Spleen (tissue), 11 donors: Measurements from ENCODE around the gene FXYD4. TPM values are rescaled to one million over a fixed set of nuclear protein-coding genes. Genes with fewer than 3 reads are reported as not detected.

Source experiments
- DNase-seq: peaks from one replicate; pipeline ENCODE4 v3.0.0-alpha.2; 2020
- H3K27ac ChIP-seq, 8 donors: fragments of 200-600 bp; sonication (generic) in 7 of 8; 1 replicate in 4 of 8; 2 replicates in 4 of 8; pipeline versions ENCODE4 v1.5.0 to v1.8.0; 2016 to 2021; ENCODE audit warnings: inconsistent platforms in 4 of 8, mild to moderate bottlenecking in 4 of 8, moderate library complexity in 1 of 8
- H3K27me3 ChIP-seq, 7 donors: fragments of 200-600 bp; sonication (generic) in 6 of 7; replicated peaks in 1 of 7; 1 replicate in 4 of 7; 2 replicates in 3 of 7; pipeline versions ENCODE4 v1.5.0 to v1.8.0; 2016 to 2021; ENCODE audit warnings: inconsistent platforms in 3 of 7, mild to moderate bottlenecking in 1 of 7
- H3K36me3 ChIP-seq, 6 donors: fragments of 200-600 bp; sonication (generic) in 5 of 6; 1 replicate in 4 of 6; 2 replicates in 2 of 6; pipeline versions ENCODE4 v1.5.0 to v1.8.0; 2016 to 2021; ENCODE audit warnings: inconsistent platforms in 2 of 6
- H3K4me1 ChIP-seq, 6 donors: fragments of 200-600 bp; sonication (generic) in 5 of 6; 1 replicate in 3 of 6; 2 replicates in 3 of 6; pipeline versions ENCODE4 v1.5.0 to v1.8.0; 2016 to 2021; ENCODE audit warnings: inconsistent platforms in 3 of 6
- H3K4me3 ChIP-seq, 8 donors: fragments of 200-600 bp; sonication (generic) in 7 of 8; 1 replicate in 4 of 8; 2 replicates in 4 of 8; pipeline versions ENCODE4 v1.5.0 to v1.8.0; 2016 to 2021; ENCODE audit warnings: inconsistent platforms in 4 of 8, mild to moderate bottlenecking in 4 of 8, moderate library complexity in 2 of 8
- H3K9me3 ChIP-seq, 8 donors: fragments of 200-600 bp; sonication (generic) in 7 of 8; 1 replicate in 4 of 8; 2 replicates in 4 of 8; pipeline versions ENCODE4 v1.5.0 to v1.8.0; 2016 to 2021; ENCODE audit warnings: inconsistent platforms in 4 of 8
- CTCF ChIP-seq, 11 experiments: fragments of 200-600 bp in 7 of 11; fragments of 450-650 bp in 4 of 11; sonication (generic) in 4 of 11; IDR thresholded peaks in 8 of 11; conservative IDR thresholded peaks in 3 of 11; 1 replicate in 7 of 11; 2 replicates in 4 of 11; pipeline versions ENCODE4 v1.4.0 to v1.8.0; 2016 to 2021; ENCODE audit warnings: antibody characterized with exemption in 11 of 11, inconsistent platforms in 4 of 11, mild to moderate bottlenecking in 1 of 11
- POLR2A ChIP-seq, 3 donors: fragments of 450-650 bp; IDR thresholded peaks; one replicate each; pipeline ENCODE4 v1.5.1; 2017; ENCODE audit warnings: antibody characterized with exemption in 3 of 3, mild to moderate bottlenecking in 1 of 3
- POLR2AphosphoS5 ChIP-seq, 3 donors: sonication (generic); formaldehyde crosslinking; IDR thresholded peaks; one replicate each; pipeline ENCODE4 v1.5.1; 2017; ENCODE audit warnings: antibody characterized with exemption in 3 of 3
- WGBS, 5 donors: extraction: QIAGEN DNeasy Blood & Tissue Kit in 3 of 5; methylation state at CpG; one replicate each; pipeline versions ENCODE4 v1.1.5 to v1.1.7; 2013 to 2018; 5-methylcytosine and 5-hydroxymethylcytosine counted together
- intact Hi-C: fragments of 100-400 bp; cut with DNase I; formaldehyde crosslinking; loops from one replicate; pipeline ENCODE4 v1.15.0; 2023; ENCODE audit warnings: low total_unique reads
- polyA plus RNA-seq, 3 donors: library from polyadenylated mRNA; stranded (reverse); fragments of 200-250 nt; gene quantifications; one replicate each; pipeline ENCODE4 v1.2.1, GENCODE V29; 2013
- total RNA-seq, 7 donors: library from RNA; depleted of rRNA in 3 of 7; stranded (reverse); fragments of >200 nt in 3 of 7; fragmentation: NEBNext Ultra II Directional in 4 of 7; extraction: Animal tissue kit (Norgen Biotek cat#: 25700) in 4 of 7; gene quantifications; one replicate each; pipeline versions ENCODE4 v1.1.0 to v1.2.1, GENCODE V29; 2016 to 2021
- donor health status: healthy with polysubstance abuse.
- donor health status: DM: no; HTN: no; CAD: no; lungs with moderate emphysema.
- donor health status: DM: no; HTN: no; CAD: no.
- donor health status: Bipolar disorder and iron deficiency.
- donor health status: healthy.
- donor health status: DM: no; HTN: no; CAD: no.
- donor health status: DM: yes; HTN: yes; CAD: no.

The FXYD4 gene
- total and polyA plus RNA-seq, 10 donors: 0.20 TPM; not detected in 9

- H3K27ac ChIP-seq: no peak overlapping the region
- no peaks in the 10 kb centered on the region for H3K36me3 ChIP-seq
- peak; percentile 24 for DNase-seq
- H3K27me3 ChIP-seq: no peaks in the 10 kb centered on the region
- no peaks in the 10 kb centered on the region for H3K9me3 ChIP-seq
- intact Hi-C loops: no loop called here
- peaks cover 0 to 20% (median 14%) of the 10 kb centered on the region in 6 donors for H3K4me1 ChIP-seq
- 75 to 84% (median 82%) methylated on average over 3 of the region's 3 CpGs for WGBS, 5 donors
- TF ChIP-seq POLR2A (IDR thresholded peaks at IDR 0.05) (no peak), CTCF (IDR thresholded peaks at IDR 0.05 in 8 of 11, conservative IDR thresholded peaks at IDR 0.05 in 3 of 11) (no peak), POLR2AphosphoS5 (IDR thresholded peaks at IDR 0.05) (no peak)
- no peak overlapping the region for H3K4me3 ChIP-seq
Observed at GRCh38 chr10:43365001-43365400, 6.4 kb upstream of the FXYD4 start.

GRCh38 chr10:43369921-43370320 is 1.5 kb upstream of the FXYD4 start:
- no peak overlapping the region for H3K27ac ChIP-seq
- intact Hi-C loops: no loop called here
- H3K27me3 ChIP-seq: no peaks in the 10 kb centered on the region
- H3K4me3 ChIP-seq: no peak overlapping the region
- peak; percentile 29 for DNase-seq
- H3K4me1 ChIP-seq: no peaks in the 10 kb centered on the region
- TF ChIP-seq POLR2A (IDR thresholded peaks at IDR 0.05): no peak
- no peak for TF ChIP-seq POLR2AphosphoS5 (IDR thresholded peaks at IDR 0.05)
- no peak for TF ChIP-seq CTCF (IDR thresholded peaks at IDR 0.05 in 8 of 11, conservative IDR thresholded peaks at IDR 0.05 in 3 of 11)
- H3K36me3 ChIP-seq: no peaks in the 10 kb centered on the region
- 84 to 97% (median 92%) methylated on average over 4 of the region's 4 CpGs for whole genome bisulfite sequencing, 5 donors
- no peaks in the 10 kb centered on the region for H3K9me3 ChIP-seq

DNA sequence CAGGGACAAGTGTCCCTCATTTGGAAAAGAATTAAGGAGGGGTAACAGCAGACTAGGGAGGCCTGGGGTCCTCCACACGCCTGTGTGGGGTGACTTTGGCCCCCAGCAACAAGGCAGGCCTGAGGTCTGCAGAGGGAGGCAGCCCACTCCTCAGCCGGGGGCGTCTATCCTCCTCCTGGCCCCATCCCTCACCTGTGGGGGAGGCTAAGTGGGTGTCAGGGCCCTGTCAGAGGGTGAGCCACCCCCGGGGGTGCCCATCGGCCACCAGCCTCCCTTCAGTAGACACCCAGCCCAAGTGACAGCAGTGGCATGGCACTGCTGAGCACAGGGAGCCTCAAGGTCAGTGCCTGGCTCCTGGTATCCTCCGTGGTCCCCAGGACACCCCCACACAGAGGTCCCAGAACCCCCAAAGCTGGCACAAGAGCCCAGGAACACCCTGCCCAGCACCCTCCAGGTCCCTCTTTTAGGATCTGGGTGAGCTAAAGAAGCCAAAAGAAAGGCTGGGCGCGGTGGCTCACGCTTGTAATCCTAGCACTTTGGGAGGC is 693 bp upstream of the FXYD4 start:
- TF ChIP-seq CTCF (IDR thresholded peaks at IDR 0.05 in 8 of 11, conservative IDR thresholded peaks at IDR 0.05 in 3 of 11) (no peak), POLR2AphosphoS5 (IDR thresholded peaks at IDR 0.05) (no peak), POLR2A (IDR thresholded peaks at IDR 0.05) (no peak)
- no peak overlapping the region for H3K4me3 ChIP-seq
- 84 to 96% (median 91%) methylated on average over 4 to 9 of the region's 9 CpGs for WGBS, 5 donors
- H3K36me3 ChIP-seq: no peaks in the 10 kb centered on the region
- intact Hi-C loops: no loop called here
- DNase-seq: peak; percentile 59
- H3K27ac ChIP-seq: no peak overlapping the region
- no peaks in the 10 kb centered on the region for H3K4me1 ChIP-seq
- H3K9me3 ChIP-seq: no peaks in the 10 kb centered on the region
- no peaks in the 10 kb centered on the region for H3K27me3 ChIP-seq

- intact Hi-C loops: no loop called here
- H3K4me3 ChIP-seq: no peak overlapping the region
- H3K27me3 ChIP-seq: no peaks in the 10 kb centered on the region
- 91 to 100% (median 95%) methylated on average over 1 of the region's 1 CpG for WGBS, 5 donors
- TF ChIP-seq POLR2A (IDR thresholded peaks at IDR 0.05) (no peak), POLR2AphosphoS5 (IDR thresholded peaks at IDR 0.05) (no peak), CTCF (IDR thresholded peaks at IDR 0.05 in 8 of 11, conservative IDR thresholded peaks at IDR 0.05 in 3 of 11) (no peak)
- H3K36me3 ChIP-seq: no peaks in the 10 kb centered on the region
- DNase-seq: peak; percentile 25
- H3K9me3 ChIP-seq: no peaks in the 10 kb centered on the region
- no peaks in the 10 kb centered on the region for H3K4me1 ChIP-seq
- no peak overlapping the region for H3K27ac ChIP-seq
Observed at GRCh38 chr10:43372765-43373361, 1.4 kb downstream of the FXYD4 start.
